BJ (cell line): Measurements from ENCODE around the gene CLIP1. TPM values are rescaled to one million over a fixed set of nuclear protein-coding genes. Genes with fewer than 3 reads are reported as not detected.
"Not testable (repeated sequence)": the region's sequence is repeated elsewhere in the genome, so short reads cannot be mapped to it uniquely, and the experiment has no call there.

Experiments
- CTCF ChIA-PET: fragments of 350-600 bp; formaldehyde crosslinking; extraction: SDS; loops from one replicate; lab custom pipeline; 2021; ENCODE audit warnings: antibody characterized with exemption, inconsistent platforms; lab: Yijun Ruan, JAX
- POLR2A ChIA-PET: fragments of 300-600 bp; sonication (Branson Sonifier 250); formaldehyde crosslinking; extraction: SDS; loops from one replicate; lab custom pipeline; 2021; ENCODE audit warnings: antibody characterized with exemption; lab: Charles Lee
- DNase-seq: peaks from one replicate; pipeline ENCODE4 v3.0.0-alpha.2; 2011; ENCODE audit warnings: low read depth
- H3K27me3 ChIP-seq: 2 replicates; pipeline ENCODE4 v1.6.0; 2011; ENCODE audit warnings: low read length; ENCODE audit not compliant: control insufficient read depth, insufficient read depth
- H3K36me3 ChIP-seq: 2 replicates; pipeline ENCODE4 v1.5.1; 2011; ENCODE audit warnings: low read length; ENCODE audit not compliant: control insufficient read depth, insufficient read depth
- H3K4me3 ChIP-seq: 2 replicates; pipeline ENCODE4 v1.5.1; 2011; ENCODE audit warnings: low read depth, mild to moderate bottlenecking, control low read depth, low read length
- CTCF ChIP-seq: IDR thresholded peaks from 2 replicates; pipeline ENCODE4 v1.5.1; 2011; ENCODE audit warnings: low read depth, mild to moderate bottlenecking, control low read depth, inconsistent platforms, low read length, moderate library complexity; ENCODE audit not compliant: insufficient read depth
- polyA plus RNA-seq: library from polyadenylated mRNA; depleted of rRNA; stranded (reverse); fragments of >200 nt; gene quantifications from 2 replicates; pipeline ENCODE4 v1.2.3, GENCODE V29; 2011

The CLIP1 gene
- polyA plus RNA-seq, 1 experiment = 104 TPM

- no peaks in the 10 kb centered on the region for H3K27me3 ChIP-seq
- no peak for TF ChIP-seq CTCF
- H3K4me3 ChIP-seq = peak overlapping the region; percentile 56
- no peaks in the 10 kb centered on the region for H3K36me3 ChIP-seq
- POLR2A ChIA-PET = no interaction called here
- CTCF ChIA-PET = interaction anchor here (1.0 to 3.8 kb wide), 4 partner anchors 17 to 62 kb away, joined by 3 to 15 read pairs (median 8); no protein-coding TSS in a partner anchor
- DNase-seq = no peak
Observed at GRCh38 chr12:122422730-122423257, 325 bp upstream of the CLIP1 start.

GRCh38 chr12:122421187-122421820, 1.2 kb downstream of the CLIP1 start:
- H3K4me3 ChIP-seq = peak overlapping the region; percentile 56
- ChIA-PET CTCF (interaction anchor here (1.0 to 3.8 kb wide), 5 partner anchors 15 to 85 kb away, joined by 3 to 15 read pairs (median 3); no protein-coding TSS in a partner anchor), POLR2A (no interaction called here)
- DNase-seq = no peak
- no peak for TF ChIP-seq CTCF
- H3K36me3 ChIP-seq = peaks cover 1% of the 10 kb centered on the region; the same call in 1 of the 2 replicates
- no peaks in the 10 kb centered on the region for H3K27me3 ChIP-seq

GRCh38 chr12:122420471-122421162, 1.9 kb downstream of the CLIP1 start:
- DNase-seq = no peak
- POLR2A ChIA-PET = no interaction called here

GRCh38 chr12:122419094-122419493, 3.4 kb downstream of the CLIP1 start:
- H3K36me3 ChIP-seq, POLR2A ChIA-PET, DNase-seq, H3K27me3 ChIP-seq, H3K4me3 ChIP-seq: not testable (repeated sequence)
- CTCF ChIA-PET = interaction anchor here (1.4 kb wide), 1 partner anchor 19 kb away, joined by 7 read pairs; no protein-coding TSS in a partner anchor

More at GRCh38 chr12:122420471-122421162, 1.9 kb downstream of the CLIP1 start:
- CTCF ChIA-PET = interaction anchor here (3.5 kb wide), 1 partner anchor 21 kb away, joined by 15 read pairs; no protein-coding TSS in a partner anchor
- H3K27me3 ChIP-seq = no peaks in the 10 kb centered on the region
- H3K36me3 ChIP-seq = peaks cover 1% of the 10 kb centered on the region; the same call in 1 of the 2 replicates
- peak overlapping the region; percentile 56 for H3K4me3 ChIP-seq
- TF ChIP-seq CTCF = no peak

- H3K27me3 ChIP-seq, H3K4me3 ChIP-seq, POLR2A ChIA-PET, H3K36me3 ChIP-seq, DNase-seq, CTCF ChIA-PET: not testable (repeated sequence)
Observed at GRCh38 chr12:122415665-122416064, 6.8 kb downstream of the CLIP1 start.
